Testis (tissue), 2 donors: ENCODE results near the gene CACUL1.

Source experiments
- POLR2A ChIP-seq: fragments of 450-650 bp; IDR thresholded peaks from one replicate; pipeline ENCODE4 v1.6.1; 2017; ENCODE audit warnings: antibody characterized with exemption, mild to moderate bottlenecking, moderate library complexity
- TF ChIP-seq, protein P1 (sequence below), 3 experiments: fragments of 450-650 bp in 2 of 3; fragments of 200-600 bp in 1 of 3; sonication (generic) in 1 of 3; IDR thresholded peaks; one replicate each; pipeline ENCODE4 v1.5.1; 2016 to 2019; ENCODE audit warnings: antibody characterized with exemption in 3 of 3, mild to moderate bottlenecking in 2 of 3, moderate library complexity in 1 of 3

DNA sequence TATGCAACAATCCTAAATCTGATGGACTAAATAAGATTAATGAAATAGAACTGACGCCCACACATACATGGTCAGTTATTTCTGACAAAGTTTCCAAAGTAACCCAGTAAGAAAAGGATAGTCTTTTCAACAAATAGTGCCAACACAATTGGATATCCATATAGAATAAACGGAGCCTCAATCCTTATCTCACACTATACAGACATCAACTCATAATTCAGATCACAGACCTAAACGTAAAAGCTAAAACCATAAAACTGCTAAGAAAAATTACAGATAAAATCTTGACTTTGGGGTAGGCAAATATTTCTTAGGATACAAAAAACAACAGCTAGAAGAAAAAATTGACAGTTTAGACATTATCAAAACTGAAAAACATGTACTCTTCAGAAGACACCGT is 8.5 kb downstream of the CACUL1 start:
- TF ChIP-seq, protein P1, sequence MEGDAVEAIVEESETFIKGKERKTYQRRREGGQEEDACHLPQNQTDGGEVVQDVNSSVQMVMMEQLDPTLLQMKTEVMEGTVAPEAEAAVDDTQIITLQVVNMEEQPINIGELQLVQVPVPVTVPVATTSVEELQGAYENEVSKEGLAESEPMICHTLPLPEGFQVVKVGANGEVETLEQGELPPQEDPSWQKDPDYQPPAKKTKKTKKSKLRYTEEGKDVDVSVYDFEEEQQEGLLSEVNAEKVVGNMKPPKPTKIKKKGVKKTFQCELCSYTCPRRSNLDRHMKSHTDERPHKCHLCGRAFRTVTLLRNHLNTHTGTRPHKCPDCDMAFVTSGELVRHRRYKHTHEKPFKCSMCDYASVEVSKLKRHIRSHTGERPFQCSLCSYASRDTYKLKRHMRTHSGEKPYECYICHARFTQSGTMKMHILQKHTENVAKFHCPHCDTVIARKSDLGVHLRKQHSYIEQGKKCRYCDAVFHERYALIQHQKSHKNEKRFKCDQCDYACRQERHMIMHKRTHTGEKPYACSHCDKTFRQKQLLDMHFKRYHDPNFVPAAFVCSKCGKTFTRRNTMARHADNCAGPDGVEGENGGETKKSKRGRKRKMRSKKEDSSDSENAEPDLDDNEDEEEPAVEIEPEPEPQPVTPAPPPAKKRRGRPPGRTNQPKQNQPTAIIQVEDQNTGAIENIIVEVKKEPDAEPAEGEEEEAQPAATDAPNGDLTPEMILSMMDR (IDR thresholded peaks at IDR 0.05): no peak
- TF ChIP-seq POLR2A: no peak
